Measurements from ENCODE around the gene RAG1. TPM values are rescaled to one million over a fixed set of nuclear protein-coding genes. Genes with fewer than 3 reads are reported as not detected.

The RAG1 gene
- total RNA-seq, 1 experiment from 2014 or later: 0.90 TPM

DNA sequence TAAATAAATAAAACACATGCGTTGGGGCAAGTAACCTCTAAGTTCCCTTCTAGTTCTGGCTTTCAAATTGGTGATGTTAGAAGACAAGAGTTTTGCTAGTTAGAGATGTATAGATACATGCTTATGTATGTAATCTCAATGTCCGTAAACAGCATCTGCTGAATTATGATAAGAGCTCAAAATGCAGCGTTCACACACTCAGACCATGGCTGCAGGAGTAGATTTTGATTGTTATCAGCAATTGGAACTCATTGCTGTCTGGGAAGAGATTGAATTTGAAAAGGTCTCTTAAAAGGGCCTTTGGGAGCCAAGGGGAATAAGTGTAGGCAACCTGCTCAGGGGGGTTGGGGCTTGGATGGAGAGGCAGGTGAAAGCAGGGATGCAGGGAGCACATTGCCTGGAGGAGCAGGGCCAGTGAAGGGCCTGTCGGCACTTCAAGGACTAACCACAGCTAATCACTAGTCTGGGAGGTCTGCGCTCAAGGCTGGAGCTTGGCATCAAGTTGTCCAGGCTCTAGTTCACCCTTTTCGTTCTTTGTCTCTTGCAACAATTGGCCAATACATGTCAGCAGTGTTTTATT, 2.7 kb upstream of the RAG1 start:
- ATAC-seq: no peak
- TF ChIP-seq USF2 (CRISPR knock-in tag; IDR thresholded peaks at IDR 0.05) (no peak), TP53 (CRISPR knock-in tag; IDR thresholded peaks at IDR 0.05) (no peak), TEAD1 (CRISPR knock-in tag; IDR thresholded peaks at IDR 0.05) (no peak), ZNF219 (CRISPR knock-in tag; IDR thresholded peaks at IDR 0.05; ENCODE audit: borderline replicate concordance) (no peak), NFE2L1 (CRISPR knock-in tag; IDR thresholded peaks at IDR 0.05) (no peak), ETV6 (CRISPR knock-in tag; IDR thresholded peaks at IDR 0.05) (no peak), SMAD4 (CRISPR knock-in tag; IDR thresholded peaks at IDR 0.05) (no peak)
- TF ChIP-seq, protein P1, sequence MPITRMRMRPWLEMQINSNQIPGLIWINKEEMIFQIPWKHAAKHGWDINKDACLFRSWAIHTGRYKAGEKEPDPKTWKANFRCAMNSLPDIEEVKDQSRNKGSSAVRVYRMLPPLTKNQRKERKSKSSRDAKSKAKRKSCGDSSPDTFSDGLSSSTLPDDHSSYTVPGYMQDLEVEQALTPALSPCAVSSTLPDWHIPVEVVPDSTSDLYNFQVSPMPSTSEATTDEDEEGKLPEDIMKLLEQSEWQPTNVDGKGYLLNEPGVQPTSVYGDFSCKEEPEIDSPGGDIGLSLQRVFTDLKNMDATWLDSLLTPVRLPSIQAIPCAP (CRISPR knock-in tag; IDR thresholded peaks at IDR 0.05): no peak
- TF ChIP-seq, protein P2, sequence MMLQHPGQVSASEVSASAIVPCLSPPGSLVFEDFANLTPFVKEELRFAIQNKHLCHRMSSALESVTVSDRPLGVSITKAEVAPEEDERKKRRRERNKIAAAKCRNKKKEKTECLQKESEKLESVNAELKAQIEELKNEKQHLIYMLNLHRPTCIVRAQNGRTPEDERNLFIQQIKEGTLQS (CRISPR knock-in tag; conservative IDR thresholded peaks at IDR 0.05): no peak
- TF ChIP-seq, protein P3, sequence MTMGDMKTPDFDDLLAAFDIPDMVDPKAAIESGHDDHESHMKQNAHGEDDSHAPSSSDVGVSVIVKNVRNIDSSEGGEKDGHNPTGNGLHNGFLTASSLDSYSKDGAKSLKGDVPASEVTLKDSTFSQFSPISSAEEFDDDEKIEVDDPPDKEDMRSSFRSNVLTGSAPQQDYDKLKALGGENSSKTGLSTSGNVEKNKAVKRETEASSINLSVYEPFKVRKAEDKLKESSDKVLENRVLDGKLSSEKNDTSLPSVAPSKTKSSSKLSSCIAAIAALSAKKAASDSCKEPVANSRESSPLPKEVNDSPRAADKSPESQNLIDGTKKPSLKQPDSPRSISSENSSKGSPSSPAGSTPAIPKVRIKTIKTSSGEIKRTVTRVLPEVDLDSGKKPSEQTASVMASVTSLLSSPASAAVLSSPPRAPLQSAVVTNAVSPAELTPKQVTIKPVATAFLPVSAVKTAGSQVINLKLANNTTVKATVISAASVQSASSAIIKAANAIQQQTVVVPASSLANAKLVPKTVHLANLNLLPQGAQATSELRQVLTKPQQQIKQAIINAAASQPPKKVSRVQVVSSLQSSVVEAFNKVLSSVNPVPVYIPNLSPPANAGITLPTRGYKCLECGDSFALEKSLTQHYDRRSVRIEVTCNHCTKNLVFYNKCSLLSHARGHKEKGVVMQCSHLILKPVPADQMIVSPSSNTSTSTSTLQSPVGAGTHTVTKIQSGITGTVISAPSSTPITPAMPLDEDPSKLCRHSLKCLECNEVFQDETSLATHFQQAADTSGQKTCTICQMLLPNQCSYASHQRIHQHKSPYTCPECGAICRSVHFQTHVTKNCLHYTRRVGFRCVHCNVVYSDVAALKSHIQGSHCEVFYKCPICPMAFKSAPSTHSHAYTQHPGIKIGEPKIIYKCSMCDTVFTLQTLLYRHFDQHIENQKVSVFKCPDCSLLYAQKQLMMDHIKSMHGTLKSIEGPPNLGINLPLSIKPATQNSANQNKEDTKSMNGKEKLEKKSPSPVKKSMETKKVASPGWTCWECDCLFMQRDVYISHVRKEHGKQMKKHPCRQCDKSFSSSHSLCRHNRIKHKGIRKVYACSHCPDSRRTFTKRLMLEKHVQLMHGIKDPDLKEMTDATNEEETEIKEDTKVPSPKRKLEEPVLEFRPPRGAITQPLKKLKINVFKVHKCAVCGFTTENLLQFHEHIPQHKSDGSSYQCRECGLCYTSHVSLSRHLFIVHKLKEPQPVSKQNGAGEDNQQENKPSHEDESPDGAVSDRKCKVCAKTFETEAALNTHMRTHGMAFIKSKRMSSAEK (CRISPR knock-in tag; IDR thresholded peaks at IDR 0.05; ENCODE audit: borderline replicate concordance): no peak
- H3K4me3 Mint-ChIP-seq: no peak overlapping the region
- DNase-seq (ENCODE audit: low spot score): no peak
- H3K4me1 Mint-ChIP-seq: no peaks in the 10 kb centered on the region
- H3K9me3 Mint-ChIP-seq: peaks cover 83% of the 10 kb centered on the region
- H3K36me3 Mint-ChIP-seq: peaks cover 60% of the 10 kb centered on the region
- POLR2A ChIA-PET: no interaction called here
- CTCF ChIA-PET: interaction anchor here (0.6 to 3.0 kb wide), 4 partner anchors 137 to 438 kb away, joined by 3 to 40 read pairs (median 6); no protein-coding TSS in a partner anchor
- H3K27ac Mint-ChIP-seq: no peak overlapping the region
- H3K27me3 Mint-ChIP-seq (ENCODE audit: low read depth): peaks cover 13% of the 10 kb centered on the region

DNA sequence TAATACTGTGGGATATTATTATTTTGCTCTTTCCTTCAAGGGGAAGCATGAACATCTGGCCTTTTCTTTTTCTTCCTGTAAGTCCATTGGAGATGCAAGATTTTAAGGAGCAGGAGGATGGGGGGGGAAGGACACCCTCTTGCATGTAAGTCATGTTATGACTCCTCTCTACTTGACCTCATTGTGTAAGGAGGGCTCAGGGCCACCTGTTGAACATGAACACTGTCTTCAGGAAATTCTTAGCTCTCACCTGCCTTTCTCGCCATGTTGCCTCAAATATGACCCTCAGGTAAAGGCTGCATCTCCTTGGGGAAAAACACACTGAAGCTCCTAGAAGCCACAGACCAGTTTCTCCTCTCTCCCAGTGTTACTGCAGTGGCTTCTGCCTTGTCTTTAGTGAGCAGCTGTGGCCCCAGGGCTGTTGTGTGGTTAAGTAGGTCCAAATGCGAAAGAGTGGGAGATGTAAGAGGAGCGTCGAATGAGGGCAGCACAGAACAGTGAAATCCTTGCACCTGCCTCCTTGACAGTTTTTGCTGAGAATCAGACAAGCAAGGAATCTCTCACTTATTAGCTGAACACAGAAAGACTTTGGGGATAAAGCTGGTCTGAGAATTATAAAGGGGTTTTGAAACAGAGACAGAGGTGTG, 1.3 kb upstream of the RAG1 start:
- DNase-seq (ENCODE audit: low spot score) (no peak), ATAC-seq (no peak)
- peaks cover 56% of the 10 kb centered on the region for H3K36me3 Mint-ChIP-seq
- H3K27me3 Mint-ChIP-seq (ENCODE audit: low read depth): peaks cover 13% of the 10 kb centered on the region
- H3K9me3 Mint-ChIP-seq: peaks cover 81% of the 10 kb centered on the region
- H3K27ac Mint-ChIP-seq: no peak overlapping the region
- no peak overlapping the region for H3K4me3 Mint-ChIP-seq
- ChIA-PET CTCF (interaction anchor here (1.1 kb wide), 1 partner anchor 180 kb away, joined by 3 read pairs; no protein-coding TSS in a partner anchor), POLR2A (no interaction called here)
- H3K4me1 Mint-ChIP-seq: no peaks in the 10 kb centered on the region
- TF ChIP-seq TP53 (CRISPR knock-in tag; IDR thresholded peaks at IDR 0.05) (no peak), ATF1 (CRISPR knock-in tag; IDR thresholded peaks at IDR 0.05) (no peak), ZNF423 (CRISPR knock-in tag; IDR thresholded peaks at IDR 0.05) (no peak), ZNF232 (CRISPR knock-in tag; IDR thresholded peaks at IDR 0.05) (no peak), ZNF671 (CRISPR knock-in tag; IDR thresholded peaks at IDR 0.05) (no peak), USF2 (CRISPR knock-in tag; IDR thresholded peaks at IDR 0.05) (no peak), ZNF121 (CRISPR knock-in tag; IDR thresholded peaks at IDR 0.05) (no peak), ZNF263 (CRISPR knock-in tag; IDR thresholded peaks at IDR 0.05; ENCODE audit: low read depth) (no peak), CBFB (CRISPR knock-in tag; IDR thresholded peaks at IDR 0.05; ENCODE audit: low read depth) (no peak), ZNF317 (CRISPR knock-in tag; IDR thresholded peaks at IDR 0.05; ENCODE audit: borderline replicate concordance, low read depth) (no peak), CDX4 (CRISPR knock-in tag; IDR thresholded peaks at IDR 0.05; ENCODE audit: borderline replicate concordance) (no peak), HMGA2 (CRISPR knock-in tag; IDR thresholded peaks at IDR 0.05) (no peak), ERG (CRISPR knock-in tag; IDR thresholded peaks at IDR 0.05) (no peak), FOXP1 (CRISPR knock-in tag; IDR thresholded peaks at IDR 0.05; ENCODE audit: borderline replicate concordance) (no peak)
- TF ChIP-seq, protein P4, sequence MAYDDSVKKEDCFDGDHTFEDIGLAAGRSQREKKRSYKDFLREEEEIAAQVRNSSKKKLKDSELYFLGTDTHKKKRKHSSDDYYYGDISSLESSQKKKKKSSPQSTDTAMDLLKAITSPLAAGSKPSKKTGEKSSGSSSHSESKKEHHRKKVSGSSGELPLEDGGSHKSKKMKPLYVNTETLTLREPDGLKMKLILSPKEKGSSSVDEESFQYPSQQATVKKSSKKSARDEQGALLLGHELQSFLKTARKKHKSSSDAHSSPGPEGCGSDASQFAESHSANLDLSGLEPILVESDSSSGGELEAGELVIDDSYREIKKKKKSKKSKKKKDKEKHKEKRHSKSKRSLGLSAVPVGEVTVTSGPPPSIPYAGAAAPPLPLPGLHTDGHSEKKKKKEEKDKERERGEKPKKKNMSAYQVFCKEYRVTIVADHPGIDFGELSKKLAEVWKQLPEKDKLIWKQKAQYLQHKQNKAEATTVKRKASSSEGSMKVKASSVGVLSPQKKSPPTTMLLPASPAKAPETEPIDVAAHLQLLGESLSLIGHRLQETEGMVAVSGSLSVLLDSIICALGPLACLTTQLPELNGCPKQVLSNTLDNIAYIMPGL (CRISPR knock-in tag; IDR thresholded peaks at IDR 0.05): no peak
